GM19438 (cell line): ENCODE data around the gene TIMM17B.
A peak's percentile ranks its signal among the peaks of the same experiment; 100 is the strongest.

Experiments used
- ATAC-seq: cut with Tn5 transposase; IDR thresholded peaks from one replicate; pipeline ENCODE4 v1.9.1; 2021; ENCODE audit warnings: low read depth; ENCODE audit not compliant: unreplicated experiment

Gene TIMM17B

GRCh38 chrX:48919360-48919841, 21.8 kb upstream of the TIMM17B start:
- no peak for ATAC-seq

DNA sequence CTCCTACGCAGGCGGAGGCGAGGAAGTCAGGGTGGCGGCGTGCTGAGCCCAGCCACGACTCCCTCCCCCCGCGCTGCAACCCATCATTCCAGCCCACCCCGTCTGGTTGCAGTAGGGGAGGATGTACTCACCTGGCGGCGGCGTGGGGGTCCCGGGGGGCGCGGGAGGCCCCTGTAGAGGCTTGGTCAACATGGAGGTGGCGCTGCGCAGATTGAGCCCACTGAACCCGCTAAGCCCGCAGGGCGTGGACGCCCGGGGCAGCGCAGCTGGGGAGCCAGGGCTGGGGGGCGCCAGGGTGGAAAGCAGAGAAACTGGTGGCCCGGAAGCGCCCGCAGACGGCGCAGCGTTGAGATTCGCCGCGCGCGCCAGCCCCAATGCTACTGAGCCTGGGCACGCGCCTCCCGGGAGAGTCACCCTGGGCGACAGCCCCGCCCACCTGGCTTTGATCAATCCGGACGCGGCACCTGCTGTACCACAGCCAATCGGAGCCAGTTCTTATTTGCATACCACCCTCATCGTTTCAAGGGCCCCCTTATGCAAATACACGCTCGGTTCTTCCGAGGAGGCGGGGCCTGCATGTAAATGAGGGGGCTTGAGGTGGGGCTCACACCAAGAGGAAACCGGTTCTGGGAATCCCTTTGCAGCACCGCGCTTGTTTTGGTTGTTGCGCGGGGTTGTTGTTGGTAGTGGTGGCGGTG, 21.2 kb upstream of the TIMM17B start, which contains the start of gene PIM2:
PIM2 (minus strand) TSS at position 382 of the 698 bp plus-strand sequence; CDS start at position 192, 190 bp downstream.
- peak; percentile 72 for ATAC-seq

GRCh38 chrX:48918301-48918642, 20.7 kb upstream of the TIMM17B start:
- no peak for ATAC-seq

- peak; percentile 46 for ATAC-seq
Measured at GRCh38 chrX:48917139-48918001, 19.8 kb upstream of the TIMM17B start.

DNA sequence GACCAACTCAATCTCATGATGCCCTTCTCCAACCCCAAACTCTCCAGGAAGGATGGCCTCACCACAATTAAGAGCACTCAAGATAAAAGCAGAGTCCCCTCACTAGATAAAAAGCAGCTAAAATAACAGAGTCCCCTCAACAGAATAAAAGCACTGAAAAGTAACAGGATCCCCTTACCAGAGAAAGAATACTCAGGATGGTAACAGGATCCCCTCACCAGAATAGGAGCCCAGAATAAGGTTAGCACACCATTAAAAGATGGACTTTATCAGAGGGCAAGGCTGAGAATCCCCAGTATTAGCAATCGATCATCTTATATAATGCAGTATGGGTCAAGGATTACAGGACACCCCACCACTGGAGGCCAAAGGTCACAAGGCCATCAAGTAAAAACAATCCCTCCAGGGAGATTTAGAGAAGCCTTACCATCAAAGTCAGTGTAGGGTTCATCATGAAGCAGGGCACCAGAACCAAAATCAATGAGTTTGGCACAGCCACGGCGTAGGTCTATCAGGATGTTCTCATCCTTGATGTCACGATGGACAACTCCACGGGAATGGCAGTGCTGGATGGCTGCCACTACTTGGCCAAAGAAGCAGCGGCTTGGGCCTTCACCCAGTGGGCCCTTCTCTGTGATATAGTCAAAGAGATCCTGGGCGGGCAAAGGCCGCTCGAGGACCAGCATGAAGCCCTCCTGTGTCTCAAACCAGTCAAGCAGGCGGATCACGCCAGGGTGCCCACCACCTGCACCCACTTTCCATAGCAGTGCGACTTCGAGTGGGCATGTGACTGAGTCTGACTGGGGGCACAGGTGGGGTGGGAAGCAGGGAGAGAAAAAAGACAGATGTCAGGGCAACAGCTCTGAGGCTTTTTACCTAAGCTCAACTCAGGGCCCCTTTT, 17.3 kb upstream of the TIMM17B start:
- no peak for ATAC-seq

- no peak for ATAC-seq
Measured at GRCh38 chrX:48913605-48914366, 16.2 kb upstream of the TIMM17B start.

DNA sequence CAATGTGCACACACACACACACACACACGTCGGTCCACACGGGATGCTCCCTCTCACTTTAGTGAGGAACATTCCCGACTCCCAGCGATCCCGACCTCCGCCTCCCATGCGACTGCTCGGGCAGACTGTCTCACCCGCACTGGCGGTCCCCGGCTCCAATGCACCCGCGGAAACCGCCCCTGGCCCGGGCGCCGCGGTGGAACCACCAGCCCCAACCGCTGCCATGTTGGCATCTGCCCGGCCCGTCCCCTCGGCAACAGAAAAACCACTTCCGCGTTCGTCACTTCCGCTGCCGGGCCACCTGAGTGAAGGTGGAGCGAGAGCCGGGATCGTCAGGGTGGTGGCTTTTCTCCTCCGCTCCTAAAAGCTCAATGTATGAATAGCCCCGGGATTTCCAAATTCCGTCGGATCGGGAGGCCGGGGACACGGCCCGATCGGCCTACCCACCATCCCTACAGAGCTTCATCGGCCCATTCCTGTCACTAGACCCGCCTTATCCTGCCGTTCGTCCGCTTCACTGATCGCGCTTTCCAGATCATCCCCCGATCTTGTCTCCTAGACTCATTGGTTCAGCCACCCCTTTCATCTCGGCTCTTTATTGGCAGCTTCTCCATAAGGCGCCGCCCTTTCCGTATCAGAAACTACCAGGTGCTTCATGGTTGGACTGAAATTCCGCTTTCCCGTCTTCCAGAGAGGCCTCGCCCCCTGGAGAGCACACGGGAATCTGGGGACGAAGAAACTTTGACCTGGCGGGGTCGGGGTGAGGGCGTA, 14.0 kb upstream of the TIMM17B start, which contains the start of gene SLC35A2:
SLC35A2 (minus strand) TSS at position 235 of the 771 bp plus-strand sequence; CDS start at position 225, 10 bp downstream.
- ATAC-seq = peak; percentile 61

DNA sequence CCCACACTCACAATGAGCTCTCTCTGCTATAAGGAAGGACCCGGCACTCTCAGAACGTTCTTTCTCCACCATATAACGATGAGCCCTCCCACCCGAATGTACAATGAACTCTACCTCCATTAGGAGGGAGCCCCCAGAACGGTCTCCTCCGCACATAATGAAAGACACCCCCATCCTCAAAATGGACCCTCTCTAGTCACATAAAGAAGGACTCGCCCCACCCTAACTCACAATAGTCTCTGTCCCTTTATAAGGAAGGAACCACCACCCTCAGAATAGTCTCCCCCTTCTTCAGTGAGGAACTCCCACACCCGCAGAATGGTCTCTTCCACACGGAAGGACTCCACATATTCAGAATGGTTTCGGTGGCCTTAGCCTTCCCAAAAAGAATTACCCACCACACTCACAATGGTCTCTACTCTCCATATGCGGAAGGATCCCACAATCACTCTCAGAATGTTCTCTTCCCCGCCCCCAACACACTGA, 13.4 kb upstream of the TIMM17B start:
- no peak for ATAC-seq

DNA sequence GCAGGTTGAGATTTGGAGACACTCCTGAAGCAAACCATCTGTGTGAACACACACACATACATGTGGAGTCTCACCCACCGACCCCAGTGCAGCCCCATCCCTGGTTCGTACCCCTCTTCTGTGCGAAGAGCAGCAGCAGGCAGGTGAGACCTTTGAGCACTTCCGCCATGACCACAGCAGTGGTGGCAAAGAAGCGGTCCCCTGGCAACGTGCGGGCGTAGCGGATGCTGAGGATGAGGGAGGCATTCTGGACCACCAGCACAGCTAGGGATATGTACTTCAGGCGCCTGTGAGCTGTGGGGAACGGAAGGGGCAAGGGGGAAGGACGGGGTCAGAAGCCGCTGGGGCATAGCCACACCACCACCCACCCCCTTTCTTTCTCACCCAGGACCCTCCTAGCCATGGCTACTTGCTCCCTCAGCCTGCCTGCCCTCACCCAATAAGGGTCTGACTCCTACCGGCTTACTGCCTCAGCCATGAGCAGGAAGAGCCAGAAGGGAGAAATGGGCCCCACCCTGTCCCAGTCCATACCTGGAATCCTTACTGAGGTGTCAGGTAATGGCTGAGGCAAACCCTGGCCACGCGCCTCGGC, 12.2 kb upstream of the TIMM17B start:
- no peak for ATAC-seq

GRCh38 chrX:48908600-48908999, 11.0 kb upstream of the TIMM17B start:
- no peak for ATAC-seq

DNA sequence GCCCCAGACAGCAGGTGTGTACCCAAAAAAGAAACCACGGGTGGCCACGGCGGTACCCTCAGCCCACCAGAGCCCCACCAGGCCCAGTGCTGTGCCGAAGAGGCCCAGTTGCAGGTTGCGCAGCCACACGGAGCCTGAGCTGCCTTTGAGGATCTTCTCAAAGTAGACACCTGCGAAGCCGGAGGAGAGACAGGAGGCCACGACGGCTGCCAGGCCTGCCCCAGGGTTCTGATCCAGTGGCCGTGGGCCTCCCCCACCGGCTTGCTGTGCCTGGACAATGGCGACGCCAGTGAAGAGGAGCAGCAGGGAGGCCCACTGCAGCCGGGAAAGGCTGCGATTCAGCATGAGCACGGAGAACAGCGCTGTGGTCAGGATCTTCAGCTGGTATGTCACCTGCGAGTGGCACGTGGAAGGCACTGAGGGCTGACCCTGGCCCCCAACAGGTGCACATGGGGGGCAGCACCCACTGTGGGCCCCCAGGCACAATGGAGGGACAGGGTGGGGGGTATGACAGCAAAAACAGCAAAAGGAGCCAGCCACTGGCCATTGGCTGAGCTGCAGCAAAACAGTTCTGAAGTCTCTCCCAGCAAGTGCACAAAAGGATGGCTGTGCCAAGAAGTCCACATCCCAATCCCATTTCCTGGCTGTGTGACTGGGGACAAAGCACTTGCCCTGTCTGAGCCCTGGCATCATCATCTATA, 7.7 kb upstream of the TIMM17B start:
- no peak for ATAC-seq

DNA sequence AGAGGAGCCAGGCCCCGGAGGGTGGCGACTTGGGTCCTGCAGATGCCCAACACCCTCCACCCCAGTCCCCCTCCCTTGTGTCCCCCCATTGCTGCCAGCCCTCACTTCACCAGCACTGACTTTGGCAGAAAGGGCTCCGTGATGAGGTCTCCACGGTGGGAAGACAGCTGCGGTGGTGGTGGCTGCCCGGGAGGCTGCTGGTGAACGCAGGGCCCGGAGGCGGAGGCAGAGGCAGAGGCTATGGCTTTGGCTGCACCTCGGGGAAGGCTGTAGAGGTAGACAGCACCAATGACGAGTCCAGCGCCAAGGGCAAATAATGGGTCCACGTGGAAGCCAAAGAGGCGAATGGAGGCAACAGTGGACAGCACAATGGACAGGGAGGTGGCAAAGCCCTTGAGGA, 7.1 kb upstream of the TIMM17B start:
- no peak for ATAC-seq

DNA sequence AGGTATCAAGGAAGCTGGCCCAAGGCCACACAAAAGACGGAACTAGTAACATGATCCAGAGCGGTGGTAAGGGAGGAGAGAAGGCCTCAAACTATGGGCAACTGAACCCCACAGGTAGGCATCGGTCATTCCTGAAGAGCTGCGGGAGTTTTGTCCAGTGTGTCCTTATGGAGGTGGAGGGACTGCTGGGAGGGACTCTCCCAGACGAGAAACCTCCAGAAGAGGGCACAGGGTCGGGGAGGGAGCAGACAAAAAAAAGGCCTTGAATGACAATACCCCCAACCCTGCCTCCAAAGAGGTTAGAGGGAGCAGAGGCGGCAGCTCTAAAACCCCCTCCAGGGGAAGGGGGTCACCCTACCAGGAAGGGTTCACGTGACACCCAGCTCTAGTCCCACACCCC, 6.6 kb upstream of the TIMM17B start:
- ATAC-seq = no peak

GRCh38 chrX:48903290-48903689, 5.7 kb upstream of the TIMM17B start:
- no peak for ATAC-seq

- ATAC-seq = no peak
Measured at GRCh38 chrX:48902776-48903175, 5.2 kb upstream of the TIMM17B start.

DNA sequence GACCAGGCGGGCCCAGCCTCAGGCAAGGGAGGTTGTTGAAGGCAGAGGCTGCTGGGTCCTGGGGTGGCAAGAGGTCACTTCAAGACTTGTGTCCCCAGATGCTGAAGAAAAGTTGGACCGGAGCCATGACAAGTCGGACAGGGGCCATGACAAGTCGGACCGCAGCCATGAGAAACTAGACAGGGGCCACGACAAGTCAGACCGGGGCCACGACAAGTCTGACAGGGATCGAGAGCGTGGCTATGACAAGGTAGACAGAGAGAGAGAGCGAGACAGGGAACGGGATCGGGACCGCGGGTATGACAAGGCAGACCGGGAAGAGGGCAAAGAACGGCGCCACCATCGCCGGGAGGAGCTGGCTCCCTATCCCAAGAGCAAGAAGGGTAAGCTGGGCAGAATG, 4.6 kb upstream of the TIMM17B start:
- no peak for ATAC-seq

DNA sequence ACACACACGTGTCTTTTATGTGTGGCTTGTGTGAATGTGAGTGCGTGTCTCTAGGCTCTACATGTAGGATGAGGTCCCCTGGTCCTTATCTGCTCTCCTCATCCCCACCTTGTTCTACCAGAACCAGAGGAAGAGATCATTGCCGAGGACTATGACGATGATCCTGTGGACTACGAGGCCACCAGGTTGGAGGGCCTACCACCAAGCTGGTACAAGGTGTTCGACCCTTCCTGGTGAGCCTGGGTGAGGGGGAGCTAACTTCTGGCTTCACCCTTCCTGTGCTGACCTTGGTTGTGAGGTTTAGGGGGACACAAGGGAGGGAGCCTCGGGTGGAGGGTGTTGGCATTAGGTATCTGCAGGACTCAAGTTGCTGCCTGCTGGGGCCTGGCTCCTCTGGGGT, 3.5 kb upstream of the TIMM17B start:
- no peak for ATAC-seq

DNA sequence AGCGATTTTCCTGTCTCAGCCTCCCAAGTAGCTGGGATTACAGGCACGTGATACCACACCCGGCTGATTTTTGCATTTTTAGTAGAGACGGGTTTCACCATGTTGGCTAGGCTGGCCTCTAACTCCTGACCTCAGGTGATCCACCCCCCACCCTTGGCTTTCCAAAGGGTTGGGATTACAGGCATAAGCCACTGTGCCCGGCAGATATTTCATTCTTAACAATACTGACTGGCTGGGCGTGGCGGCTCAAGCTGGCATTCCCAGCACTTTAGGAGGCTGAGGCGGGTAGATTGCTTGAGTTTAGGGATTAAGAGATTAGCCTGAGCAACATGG, 1.5 kb upstream of the TIMM17B start:
- no peak for ATAC-seq
